ENCODE data around the gene PLXDC2.

The PLXDC2 gene

GRCh38 chr10:20162123-20162522 lies 345.9 kb downstream of the PLXDC2 start:
- no peaks in the 10 kb centered on the region for H3K27me3 ChIP-seq (replicated peaks)
- no peaks in the 10 kb centered on the region for H3K36me3 ChIP-seq (replicated peaks)
- DNase-seq, result no peak
- in situ Hi-C loops (cut with HindIII; ENCODE audit: low pct_ligation_motif_present, low sequenced_read_pairs), result no loop called here
- no peak overlapping the region for H3K27ac ChIP-seq
- no peak for TF ChIP-seq CTCF (IDR thresholded peaks at IDR 0.05; ENCODE audit: low read depth, low read length, missing control alignments)
- no peak overlapping the region for H3K4me3 ChIP-seq (ENCODE audit: low read depth, low read length)

- H3K36me3 ChIP-seq (replicated peaks), result no peaks in the 10 kb centered on the region
- no peak for TF ChIP-seq CTCF (IDR thresholded peaks at IDR 0.05; ENCODE audit: low read depth, low read length, missing control alignments)
- in situ Hi-C loops (cut with HindIII; ENCODE audit: low pct_ligation_motif_present, low sequenced_read_pairs), result no loop called here
- no peak overlapping the region for H3K27ac ChIP-seq
- H3K4me3 ChIP-seq (ENCODE audit: low read depth, low read length), result no peak overlapping the region
- no peaks in the 10 kb centered on the region for H3K27me3 ChIP-seq (replicated peaks)
- DNase-seq, result no peak
These were observed 350.0 kb downstream of the PLXDC2 start for GRCh38 chr10:20166096-20166675.

GRCh38 chr10:20170661-20171060 lies 354.4 kb downstream of the PLXDC2 start:
- no peak overlapping the region for H3K27ac ChIP-seq
- in situ Hi-C loops (cut with HindIII; ENCODE audit: low pct_ligation_motif_present, low sequenced_read_pairs), result no loop called here
- no peaks in the 10 kb centered on the region for H3K36me3 ChIP-seq (replicated peaks)
- no peak for TF ChIP-seq CTCF (IDR thresholded peaks at IDR 0.05; ENCODE audit: low read depth, low read length, missing control alignments)
- no peak overlapping the region for H3K4me3 ChIP-seq (ENCODE audit: low read depth, low read length)
- DNase-seq, result no peak
- H3K27me3 ChIP-seq (replicated peaks), result no peaks in the 10 kb centered on the region

GRCh38 chr10:20173046-20173445 lies 356.8 kb downstream of the PLXDC2 start:
- in situ Hi-C loops (cut with HindIII; ENCODE audit: low pct_ligation_motif_present, low sequenced_read_pairs), result no loop called here
- Histone ChIP-seq H3K4me3 (ENCODE audit: low read depth, low read length) (no peak overlapping the region), H3K36me3 (replicated peaks) (no peaks in the 10 kb centered on the region), H3K27ac (no peak overlapping the region), H3K27me3 (replicated peaks) (no peaks in the 10 kb centered on the region)
- DNase-seq, result no peak
- TF ChIP-seq CTCF (IDR thresholded peaks at IDR 0.05; ENCODE audit: low read depth, low read length, missing control alignments), result no peak

- H3K27ac ChIP-seq, result no peak overlapping the region
- in situ Hi-C loops (cut with HindIII; ENCODE audit: low pct_ligation_motif_present, low sequenced_read_pairs), result no loop called here
- H3K4me3 ChIP-seq (ENCODE audit: low read depth, low read length), result no peak overlapping the region
- H3K36me3 ChIP-seq (replicated peaks), result no peaks in the 10 kb centered on the region
- no peak for DNase-seq
- H3K27me3 ChIP-seq (replicated peaks), result no peaks in the 10 kb centered on the region
- TF ChIP-seq CTCF (IDR thresholded peaks at IDR 0.05; ENCODE audit: low read depth, low read length, missing control alignments), result no peak
These were observed 359.5 kb downstream of the PLXDC2 start for GRCh38 chr10:20175719-20176118.

- H3K36me3 ChIP-seq (replicated peaks), result no peaks in the 10 kb centered on the region
- H3K4me3 ChIP-seq (ENCODE audit: low read depth, low read length), result no peak overlapping the region
- TF ChIP-seq CTCF (IDR thresholded peaks at IDR 0.05; ENCODE audit: low read depth, low read length, missing control alignments), result no peak
- no peak overlapping the region for H3K27ac ChIP-seq
- H3K27me3 ChIP-seq (replicated peaks), result no peaks in the 10 kb centered on the region
- DNase-seq, result no peak
- in situ Hi-C loops (cut with HindIII; ENCODE audit: low pct_ligation_motif_present, low sequenced_read_pairs), result no loop called here
These were observed 364.5 kb downstream of the PLXDC2 start for GRCh38 chr10:20180766-20181165.
